Liver (tissue), 9 donors: Measurements from ENCODE around the gene UBE2V1. TPM values are rescaled to one million over a fixed set of nuclear protein-coding genes. Genes with fewer than 3 reads are reported as not detected.

Experiments
- DNase-seq: peaks from one replicate; pipeline ENCODE4 v3.0.0-alpha.2; 2017; ENCODE audit warnings: low spot score
- H3K27ac ChIP-seq, 2 donors: one replicate each; pipeline ENCODE4 v1.7.0; 2013; ENCODE audit warnings: inconsistent platforms in 2 of 2, low read length in 2 of 2, control low read depth in 1 of 2, low read depth in 1 of 2, mild to moderate bottlenecking in 1 of 2
- H3K27me3 ChIP-seq, 4 donors: one replicate each; pipeline versions ENCODE4 v1.6.1 to v1.7.0; 2013; ENCODE audit warnings: low read length in 3 of 4, inconsistent platforms in 1 of 4, mild to moderate bottlenecking in 1 of 4, moderate library complexity in 1 of 4; ENCODE audit not compliant: control insufficient read depth in 4 of 4, insufficient read depth in 4 of 4
- H3K36me3 ChIP-seq, 4 donors: one replicate each; pipeline versions ENCODE4 v1.6.1 to v1.7.0; 2013; ENCODE audit warnings: low read length in 3 of 4, mild to moderate bottlenecking in 3 of 4, low read depth in 1 of 4, moderate library complexity in 1 of 4; ENCODE audit not compliant: control insufficient read depth in 4 of 4, insufficient read depth in 3 of 4
- H3K4me1 ChIP-seq, 4 donors: one replicate each; pipeline versions ENCODE4 v1.6.1 to v1.7.0; 2013; ENCODE audit warnings: low read length in 3 of 4, mild to moderate bottlenecking in 3 of 4, moderate library complexity in 1 of 4; ENCODE audit not compliant: control insufficient read depth in 4 of 4, insufficient read depth in 4 of 4
- H3K4me3 ChIP-seq, 3 donors: one replicate each; pipeline versions ENCODE4 v1.6.1 to v1.7.0; 2013; ENCODE audit warnings: low read length in 3 of 3, control low read depth in 1 of 3, low read depth in 1 of 3, mild to moderate bottlenecking in 1 of 3
- H3K9ac ChIP-seq, 2 donors: one replicate each; pipeline ENCODE4 v1.7.0; 2013; ENCODE audit warnings: low read length in 2 of 2, mild to moderate bottlenecking in 2 of 2, moderate library complexity in 2 of 2, control low read depth in 1 of 2, low read depth in 1 of 2
- H3K9me3 ChIP-seq, 4 donors: one replicate each; pipeline versions ENCODE4 v1.6.1 to v1.7.0; 2013; ENCODE audit warnings: low read length in 3 of 4; ENCODE audit not compliant: control insufficient read depth in 4 of 4
- EGR1 ChIP-seq, 2 donors: IDR thresholded peaks; 2 replicates each; pipeline ENCODE4 v1.6.1; 2016 to 2018; ENCODE audit warnings: antibody characterized with exemption in 2 of 2, low read depth in 2 of 2
- FOXA1 ChIP-seq: IDR thresholded peaks from 2 replicates; pipeline ENCODE4 v1.6.1; 2016; ENCODE audit warnings: antibody characterized with exemption
- FOXA2 ChIP-seq: IDR thresholded peaks from 2 replicates; pipeline ENCODE4 v1.6.1; 2016; ENCODE audit warnings: antibody characterized with exemption
- GABPA ChIP-seq, 2 donors: IDR thresholded peaks in 1 of 2; conservative IDR thresholded peaks in 1 of 2; 2 replicates each; pipeline ENCODE4 v1.6.1; 2016; ENCODE audit warnings: antibody characterized with exemption in 2 of 2, mild to moderate bottlenecking in 1 of 2, moderate library complexity in 1 of 2
- HNF4A ChIP-seq, 2 donors: conservative IDR thresholded peaks; 2 replicates each; pipeline ENCODE4 v1.6.1; 2016; ENCODE audit warnings: antibody characterized with exemption in 2 of 2, mild to moderate bottlenecking in 2 of 2
- HNF4G ChIP-seq: IDR thresholded peaks from 2 replicates; pipeline ENCODE4 v1.6.1; 2016; ENCODE audit warnings: antibody characterized with exemption
- JUND ChIP-seq, 2 donors: IDR thresholded peaks; 2 replicates each; pipeline ENCODE4 v1.6.1; 2016; ENCODE audit warnings: antibody characterized with exemption in 2 of 2
- NR2F2 ChIP-seq: IDR thresholded peaks from 2 replicates; pipeline ENCODE4 v1.6.1; 2016; ENCODE audit warnings: antibody characterized with exemption
- RAD21 ChIP-seq, 2 donors: IDR thresholded peaks; 2 replicates each; pipeline ENCODE4 v1.6.1; 2016; ENCODE audit warnings: antibody characterized with exemption in 2 of 2, mild to moderate bottlenecking in 2 of 2
- RXRA ChIP-seq, 2 donors: IDR thresholded peaks; 2 replicates each; pipeline ENCODE4 v1.6.1; 2017 to 2018; ENCODE audit warnings: antibody characterized with exemption in 2 of 2, mild to moderate bottlenecking in 1 of 2
- SP1 ChIP-seq: IDR thresholded peaks from 2 replicates; pipeline ENCODE4 v1.6.1; 2018; ENCODE audit warnings: antibody characterized with exemption, mild to moderate bottlenecking
- TAF1 ChIP-seq: conservative IDR thresholded peaks from 2 replicates; pipeline ENCODE4 v1.6.1; 2016; ENCODE audit warnings: antibody characterized with exemption, mild to moderate bottlenecking
- YY1 ChIP-seq: IDR thresholded peaks from 2 replicates; pipeline ENCODE4 v1.6.1; 2016; ENCODE audit warnings: antibody characterized with exemption, mild to moderate bottlenecking
- WGBS: extraction: QIAGEN DNeasy Blood & Tissue Kit; methylation state at CpG from one replicate; pipeline ENCODE4 v1.1.7; 2013; 5-methylcytosine and 5-hydroxymethylcytosine counted together
- polyA plus RNA-seq, 2 donors: library from polyadenylated mRNA; stranded (reverse) in 1 of 2; unstranded in 1 of 2; fragments of 200-250 nt in 1 of 2; fragments of >200 nt in 1 of 2; fragmentation: Nextera tagmentation in 1 of 2; extraction: Ambion mirVana in 1 of 2; gene quantifications; one replicate each; pipeline versions ENCODE4 v1.2.1 to v1.2.3, GENCODE V29; 2013 to 2015
- total RNA-seq, 2 donors: library from RNA; depleted of rRNA; stranded (reverse); fragments of >200 nt; gene quantifications; one replicate each; pipeline ENCODE4 v1.2.3, GENCODE V29; 2014
- TF ChIP-seq, protein P1 (sequence below): IDR thresholded peaks from 2 replicates; pipeline ENCODE4 v1.6.1; 2016; ENCODE audit warnings: antibody characterized with exemption, mild to moderate bottlenecking
- TF ChIP-seq, protein P2 (sequence below): IDR thresholded peaks from 2 replicates; pipeline ENCODE4 v1.6.1; 2016; ENCODE audit warnings: antibody characterized with exemption
- TF ChIP-seq, protein P3 (sequence below): IDR thresholded peaks from 2 replicates; pipeline ENCODE4 v1.6.1; 2016; ENCODE audit warnings: antibody characterized with exemption
- TF ChIP-seq, protein P4 (sequence below): IDR thresholded peaks from 2 replicates; pipeline ENCODE4 v1.6.1; 2016; ENCODE audit warnings: antibody characterized with exemption
- TF ChIP-seq, protein P5 (sequence below): fragments of 150-350 bp; IDR thresholded peaks from 2 replicates; pipeline ENCODE4 v1.5.1; 2017; ENCODE audit warnings: improper control_type of control experiment, low read depth, low read length; ENCODE audit not compliant: missing input control
- donor health status: healthy.
- donor health status: healthy.
- donor health status: healthy.
- donor health status: healthy.
- donor health status: healthy.

UBE2V1 gene
- total and polyA plus RNA-seq, 4 donors: 27.9 to 53.0 (median 34.2) TPM

DNA sequence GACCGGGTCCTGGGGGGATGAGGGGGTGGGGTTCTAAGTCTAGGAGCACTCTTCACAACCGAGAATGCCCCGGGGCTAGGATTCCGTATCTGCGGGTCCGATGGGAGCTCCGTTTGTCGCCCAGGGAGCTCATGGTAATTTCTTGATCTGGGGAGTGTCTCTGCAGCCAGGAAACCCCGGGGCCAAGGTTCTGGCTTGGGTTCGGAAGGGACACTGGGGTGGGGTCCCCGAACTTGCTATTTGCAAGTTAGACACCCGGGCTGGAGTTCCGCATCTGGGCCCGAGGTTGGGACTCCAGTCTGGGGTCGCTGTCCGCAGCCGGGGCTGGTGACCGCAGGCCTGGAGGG is 40.2 kb upstream of the UBE2V1 start:
- no peaks in the 10 kb centered on the region for H3K9me3 ChIP-seq
- H3K27me3 ChIP-seq: no peaks in the 10 kb centered on the region
- H3K9ac ChIP-seq: peak overlapping the region; percentile 76 to 93
- TF ChIP-seq, protein P1, sequence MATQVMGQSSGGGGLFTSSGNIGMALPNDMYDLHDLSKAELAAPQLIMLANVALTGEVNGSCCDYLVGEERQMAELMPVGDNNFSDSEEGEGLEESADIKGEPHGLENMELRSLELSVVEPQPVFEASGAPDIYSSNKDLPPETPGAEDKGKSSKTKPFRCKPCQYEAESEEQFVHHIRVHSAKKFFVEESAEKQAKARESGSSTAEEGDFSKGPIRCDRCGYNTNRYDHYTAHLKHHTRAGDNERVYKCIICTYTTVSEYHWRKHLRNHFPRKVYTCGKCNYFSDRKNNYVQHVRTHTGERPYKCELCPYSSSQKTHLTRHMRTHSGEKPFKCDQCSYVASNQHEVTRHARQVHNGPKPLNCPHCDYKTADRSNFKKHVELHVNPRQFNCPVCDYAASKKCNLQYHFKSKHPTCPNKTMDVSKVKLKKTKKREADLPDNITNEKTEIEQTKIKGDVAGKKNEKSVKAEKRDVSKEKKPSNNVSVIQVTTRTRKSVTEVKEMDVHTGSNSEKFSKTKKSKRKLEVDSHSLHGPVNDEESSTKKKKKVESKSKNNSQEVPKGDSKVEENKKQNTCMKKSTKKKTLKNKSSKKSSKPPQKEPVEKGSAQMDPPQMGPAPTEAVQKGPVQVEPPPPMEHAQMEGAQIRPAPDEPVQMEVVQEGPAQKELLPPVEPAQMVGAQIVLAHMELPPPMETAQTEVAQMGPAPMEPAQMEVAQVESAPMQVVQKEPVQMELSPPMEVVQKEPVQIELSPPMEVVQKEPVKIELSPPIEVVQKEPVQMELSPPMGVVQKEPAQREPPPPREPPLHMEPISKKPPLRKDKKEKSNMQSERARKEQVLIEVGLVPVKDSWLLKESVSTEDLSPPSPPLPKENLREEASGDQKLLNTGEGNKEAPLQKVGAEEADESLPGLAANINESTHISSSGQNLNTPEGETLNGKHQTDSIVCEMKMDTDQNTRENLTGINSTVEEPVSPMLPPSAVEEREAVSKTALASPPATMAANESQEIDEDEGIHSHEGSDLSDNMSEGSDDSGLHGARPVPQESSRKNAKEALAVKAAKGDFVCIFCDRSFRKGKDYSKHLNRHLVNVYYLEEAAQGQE: no peak
- TF ChIP-seq SP1: no peak
- no peak for TF ChIP-seq FOXA2
- no peak for TF ChIP-seq EGR1 (IDR thresholded peaks at IDR 0.05; ENCODE audit: low read depth in 2 of 2)
- TF ChIP-seq RAD21 (IDR thresholded peaks at IDR 0.05): no peak
- TF ChIP-seq JUND (IDR thresholded peaks at IDR 0.05): no peak
- TF ChIP-seq YY1: no peak
- TF ChIP-seq NR2F2: no peak
- TF ChIP-seq RXRA (IDR thresholded peaks at IDR 0.05): no peak
- TF ChIP-seq, protein P2, sequence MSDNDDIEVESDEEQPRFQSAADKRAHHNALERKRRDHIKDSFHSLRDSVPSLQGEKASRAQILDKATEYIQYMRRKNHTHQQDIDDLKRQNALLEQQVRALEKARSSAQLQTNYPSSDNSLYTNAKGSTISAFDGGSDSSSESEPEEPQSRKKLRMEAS: no peak
- TF ChIP-seq TAF1: no peak
- no peak for TF ChIP-seq FOXA1
- TF ChIP-seq, protein P3, sequence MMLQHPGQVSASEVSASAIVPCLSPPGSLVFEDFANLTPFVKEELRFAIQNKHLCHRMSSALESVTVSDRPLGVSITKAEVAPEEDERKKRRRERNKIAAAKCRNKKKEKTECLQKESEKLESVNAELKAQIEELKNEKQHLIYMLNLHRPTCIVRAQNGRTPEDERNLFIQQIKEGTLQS: no peak
- TF ChIP-seq GABPA (IDR thresholded peaks at IDR 0.05 in 1 of 2, conservative IDR thresholded peaks at IDR 0.05 in 1 of 2): no peak
- no peak for TF ChIP-seq HNF4A (conservative IDR thresholded peaks at IDR 0.05)
- no peak for TF ChIP-seq HNF4G
- TF ChIP-seq, protein P4, sequence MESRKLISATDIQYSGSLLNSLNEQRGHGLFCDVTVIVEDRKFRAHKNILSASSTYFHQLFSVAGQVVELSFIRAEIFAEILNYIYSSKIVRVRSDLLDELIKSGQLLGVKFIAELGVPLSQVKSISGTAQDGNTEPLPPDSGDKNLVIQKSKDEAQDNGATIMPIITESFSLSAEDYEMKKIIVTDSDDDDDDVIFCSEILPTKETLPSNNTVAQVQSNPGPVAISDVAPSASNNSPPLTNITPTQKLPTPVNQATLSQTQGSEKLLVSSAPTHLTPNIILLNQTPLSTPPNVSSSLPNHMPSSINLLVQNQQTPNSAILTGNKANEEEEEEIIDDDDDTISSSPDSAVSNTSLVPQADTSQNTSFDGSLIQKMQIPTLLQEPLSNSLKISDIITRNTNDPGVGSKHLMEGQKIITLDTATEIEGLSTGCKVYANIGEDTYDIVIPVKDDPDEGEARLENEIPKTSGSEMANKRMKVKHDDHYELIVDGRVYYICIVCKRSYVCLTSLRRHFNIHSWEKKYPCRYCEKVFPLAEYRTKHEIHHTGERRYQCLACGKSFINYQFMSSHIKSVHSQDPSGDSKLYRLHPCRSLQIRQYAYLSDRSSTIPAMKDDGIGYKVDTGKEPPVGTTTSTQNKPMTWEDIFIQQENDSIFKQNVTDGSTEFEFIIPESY: no peak
- TF ChIP-seq, protein P5, sequence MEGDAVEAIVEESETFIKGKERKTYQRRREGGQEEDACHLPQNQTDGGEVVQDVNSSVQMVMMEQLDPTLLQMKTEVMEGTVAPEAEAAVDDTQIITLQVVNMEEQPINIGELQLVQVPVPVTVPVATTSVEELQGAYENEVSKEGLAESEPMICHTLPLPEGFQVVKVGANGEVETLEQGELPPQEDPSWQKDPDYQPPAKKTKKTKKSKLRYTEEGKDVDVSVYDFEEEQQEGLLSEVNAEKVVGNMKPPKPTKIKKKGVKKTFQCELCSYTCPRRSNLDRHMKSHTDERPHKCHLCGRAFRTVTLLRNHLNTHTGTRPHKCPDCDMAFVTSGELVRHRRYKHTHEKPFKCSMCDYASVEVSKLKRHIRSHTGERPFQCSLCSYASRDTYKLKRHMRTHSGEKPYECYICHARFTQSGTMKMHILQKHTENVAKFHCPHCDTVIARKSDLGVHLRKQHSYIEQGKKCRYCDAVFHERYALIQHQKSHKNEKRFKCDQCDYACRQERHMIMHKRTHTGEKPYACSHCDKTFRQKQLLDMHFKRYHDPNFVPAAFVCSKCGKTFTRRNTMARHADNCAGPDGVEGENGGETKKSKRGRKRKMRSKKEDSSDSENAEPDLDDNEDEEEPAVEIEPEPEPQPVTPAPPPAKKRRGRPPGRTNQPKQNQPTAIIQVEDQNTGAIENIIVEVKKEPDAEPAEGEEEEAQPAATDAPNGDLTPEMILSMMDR: no peak
- peak overlapping the region; percentile 74 to 81 for H3K27ac ChIP-seq
- DNase-seq: no peak
- H3K4me1 ChIP-seq: peaks cover 7 to 23% (median 16%) of the 10 kb centered on the region in 4 donors
- 1% methylated on average over 18 of the region's 18 CpGs for WGBS
- H3K4me3 ChIP-seq: peak overlapping the region; percentile 51 to 79 (median 61)
- no peaks in the 10 kb centered on the region for H3K36me3 ChIP-seq
